Peyer's patch (tissue), 4 donors: Measurements from ENCODE around the gene RARB. TPM values are rescaled to one million over a fixed set of nuclear protein-coding genes. Genes with fewer than 3 reads are reported as not detected.

Experiments used
- DNase-seq, 3 donors: peaks; one replicate each; pipeline ENCODE4 v3.0.0-alpha.2; 2017 to 2019
- H3K27ac ChIP-seq, 4 donors: fragments of 200-600 bp; sonication (generic); one replicate each; pipeline ENCODE4 v1.5.1; 2016 to 2019
- H3K27me3 ChIP-seq, 2 donors: fragments of 200-600 bp; sonication (generic); one replicate each; pipeline ENCODE4 v1.5.1; 2019
- H3K36me3 ChIP-seq, 3 donors: fragments of 200-600 bp; sonication (generic); one replicate each; pipeline ENCODE4 v1.5.1; 2016 to 2019
- H3K4me1 ChIP-seq, 4 donors: fragments of 200-600 bp; sonication (generic); one replicate each; pipeline ENCODE4 v1.5.1; 2016 to 2019
- H3K4me3 ChIP-seq, 4 donors: fragments of 200-600 bp; sonication (generic); 1 replicate in 3 of 4; 2 replicates in 1 of 4; pipeline ENCODE4 v1.5.1; 2016 to 2019; ENCODE audit warnings: mild to moderate bottlenecking in 1 of 4
- H3K9me3 ChIP-seq, 4 donors: fragments of 200-600 bp; sonication (generic); one replicate each; pipeline ENCODE4 v1.5.1; 2016 to 2019; ENCODE audit warnings: mild to moderate bottlenecking in 1 of 4
- POLR2A ChIP-seq, 2 donors: fragments of 450-650 bp; IDR thresholded peaks; one replicate each; pipeline ENCODE4 v1.5.1; 2017; ENCODE audit warnings: antibody characterized with exemption in 2 of 2, mild to moderate bottlenecking in 2 of 2, moderate library complexity in 2 of 2
- total RNA-seq, 4 donors: library from RNA; depleted of rRNA; stranded (reverse); fragments of >200 nt; gene quantifications; one replicate each; pipeline ENCODE4 v1.1.0, GENCODE V29; 2016
- TF ChIP-seq, protein P1 (sequence below), 6 experiments: fragments of 450-650 bp in 4 of 6; fragments of 200-600 bp in 2 of 6; sonication (generic) in 1 of 6; IDR thresholded peaks; one replicate each; pipeline ENCODE4 v1.5.1; 2017 to 2019; ENCODE audit warnings: antibody characterized with exemption in 6 of 6, mild to moderate bottlenecking in 3 of 6, moderate library complexity in 1 of 6

Gene RARB
- total RNA-seq, 4 donors from 2014 or later: 0.53 to 4.1 (median 2.9) TPM

DNA sequence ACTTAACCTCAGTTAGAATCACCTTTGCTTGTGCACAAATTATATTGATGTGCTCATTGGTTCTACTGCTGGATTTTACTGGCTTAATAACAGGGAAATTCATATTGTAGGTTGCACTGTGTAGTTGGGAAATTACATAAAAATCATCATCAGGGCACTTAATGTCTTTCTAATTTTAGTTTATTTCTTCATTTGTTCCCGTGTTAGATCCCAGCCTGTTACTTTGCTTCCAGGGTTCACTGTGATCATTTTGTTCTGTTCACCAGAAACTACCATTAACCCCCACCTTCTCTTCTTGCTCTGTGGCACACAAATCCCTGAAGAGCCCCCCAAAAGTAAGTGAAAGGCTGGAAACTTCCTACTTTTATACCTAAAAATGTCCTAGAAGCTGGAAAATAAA, 80.4 kb downstream of the RARB start:
- no peaks in the 10 kb centered on the region for H3K4me1 ChIP-seq
- no peaks in the 10 kb centered on the region for H3K36me3 ChIP-seq
- TF ChIP-seq, protein P1, sequence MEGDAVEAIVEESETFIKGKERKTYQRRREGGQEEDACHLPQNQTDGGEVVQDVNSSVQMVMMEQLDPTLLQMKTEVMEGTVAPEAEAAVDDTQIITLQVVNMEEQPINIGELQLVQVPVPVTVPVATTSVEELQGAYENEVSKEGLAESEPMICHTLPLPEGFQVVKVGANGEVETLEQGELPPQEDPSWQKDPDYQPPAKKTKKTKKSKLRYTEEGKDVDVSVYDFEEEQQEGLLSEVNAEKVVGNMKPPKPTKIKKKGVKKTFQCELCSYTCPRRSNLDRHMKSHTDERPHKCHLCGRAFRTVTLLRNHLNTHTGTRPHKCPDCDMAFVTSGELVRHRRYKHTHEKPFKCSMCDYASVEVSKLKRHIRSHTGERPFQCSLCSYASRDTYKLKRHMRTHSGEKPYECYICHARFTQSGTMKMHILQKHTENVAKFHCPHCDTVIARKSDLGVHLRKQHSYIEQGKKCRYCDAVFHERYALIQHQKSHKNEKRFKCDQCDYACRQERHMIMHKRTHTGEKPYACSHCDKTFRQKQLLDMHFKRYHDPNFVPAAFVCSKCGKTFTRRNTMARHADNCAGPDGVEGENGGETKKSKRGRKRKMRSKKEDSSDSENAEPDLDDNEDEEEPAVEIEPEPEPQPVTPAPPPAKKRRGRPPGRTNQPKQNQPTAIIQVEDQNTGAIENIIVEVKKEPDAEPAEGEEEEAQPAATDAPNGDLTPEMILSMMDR (IDR thresholded peaks at IDR 0.05): no peak
- no peak for TF ChIP-seq POLR2A (IDR thresholded peaks at IDR 0.05)
- H3K9me3 ChIP-seq: no peaks in the 10 kb centered on the region
- no peaks in the 10 kb centered on the region for H3K27me3 ChIP-seq
- H3K4me3 ChIP-seq: no peak overlapping the region
- DNase-seq: no peak
- no peak overlapping the region for H3K27ac ChIP-seq

DNA sequence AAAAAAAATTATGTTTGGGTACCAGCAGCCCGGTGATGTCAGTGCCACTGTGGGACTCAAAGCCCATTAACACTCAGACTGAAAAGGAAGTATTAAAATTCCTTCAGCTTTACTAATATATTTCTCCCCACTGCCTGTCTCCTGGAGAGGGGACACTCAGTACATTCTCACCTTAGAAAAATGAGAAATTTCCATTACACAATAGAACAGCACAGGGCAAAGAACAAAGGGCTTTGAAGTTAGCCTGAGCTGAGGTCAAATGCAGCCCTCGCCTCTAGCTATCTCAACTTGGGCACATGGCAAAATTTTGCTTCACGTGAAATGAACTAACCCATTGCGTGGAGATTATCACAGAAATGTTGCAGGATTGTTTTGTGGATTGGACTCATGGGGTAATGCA, 80.8 kb downstream of the RARB start:
- no peak for TF ChIP-seq POLR2A (IDR thresholded peaks at IDR 0.05)
- TF ChIP-seq, protein P1 (IDR thresholded peaks at IDR 0.05): no peak
- no peak overlapping the region for H3K27ac ChIP-seq

GRCh38 chr3:25510797-25511196, 82.7 kb downstream of the RARB start:
- no peak for DNase-seq
- no peaks in the 10 kb centered on the region for H3K4me1 ChIP-seq
- TF ChIP-seq, protein P1 (IDR thresholded peaks at IDR 0.05): no peak
- no peak for TF ChIP-seq POLR2A (IDR thresholded peaks at IDR 0.05)
- H3K27me3 ChIP-seq: no peaks in the 10 kb centered on the region
- H3K9me3 ChIP-seq: no peaks in the 10 kb centered on the region
- H3K36me3 ChIP-seq: no peaks in the 10 kb centered on the region
- no peak overlapping the region for H3K4me3 ChIP-seq
- H3K27ac ChIP-seq: no peak overlapping the region

More for the DNA sequence above, 80.8 kb downstream of the RARB start:
- Histone ChIP-seq H3K36me3 (no peaks in the 10 kb centered on the region), H3K4me3 (no peak overlapping the region), H3K9me3 (no peaks in the 10 kb centered on the region), H3K27me3 (no peaks in the 10 kb centered on the region), H3K4me1 (no peaks in the 10 kb centered on the region)
- no peak for DNase-seq

DNA sequence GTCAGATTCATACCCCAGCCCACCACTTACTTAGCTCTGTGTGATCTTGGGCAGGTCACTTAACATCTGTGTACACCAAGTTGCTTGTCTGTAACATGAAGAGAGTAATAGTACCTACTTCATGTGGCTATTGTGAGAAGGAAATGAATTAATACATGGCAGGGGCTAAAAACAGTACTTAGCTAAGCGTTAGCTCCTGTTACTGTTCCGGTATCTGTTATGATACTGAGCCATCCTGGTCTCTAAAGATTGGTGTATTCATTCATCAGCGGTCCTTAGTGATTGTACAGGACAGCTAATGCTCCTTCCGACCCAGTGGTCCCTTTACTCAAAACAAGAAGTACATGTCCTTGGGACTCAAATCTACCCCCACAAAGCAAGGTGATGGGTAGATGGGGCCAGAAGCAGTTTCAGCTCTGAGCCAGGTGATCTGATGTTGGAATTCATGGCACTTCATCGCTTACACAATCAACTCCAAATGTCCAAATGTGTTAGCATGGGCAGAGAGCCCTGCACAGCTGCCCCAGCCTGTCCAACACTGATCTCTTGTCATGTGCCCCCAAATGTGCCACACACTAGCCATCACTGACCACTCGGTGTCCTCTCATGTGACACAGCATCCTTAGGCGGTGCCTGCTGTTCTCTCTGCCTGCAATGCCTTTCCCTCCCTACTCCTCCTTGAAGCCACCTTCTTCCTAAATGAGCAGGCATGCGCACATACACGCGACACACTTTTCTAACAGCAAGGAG, 84.1 kb downstream of the RARB start:
- Histone ChIP-seq H3K36me3 (no peaks in the 10 kb centered on the region), H3K9me3 (no peaks in the 10 kb centered on the region), H3K27ac (no peak overlapping the region), H3K4me1 (no peaks in the 10 kb centered on the region), H3K4me3 (no peak overlapping the region), H3K27me3 (no peaks in the 10 kb centered on the region)
- DNase-seq: no peak
- TF ChIP-seq, protein P1 (IDR thresholded peaks at IDR 0.05): no peak
- TF ChIP-seq POLR2A (IDR thresholded peaks at IDR 0.05): no peak

GRCh38 chr3:25513642-25514266, 85.7 kb downstream of the RARB start:
- H3K4me3 ChIP-seq: no peak overlapping the region
- H3K27ac ChIP-seq: no peak overlapping the region
- H3K27me3 ChIP-seq: no peaks in the 10 kb centered on the region
- no peak for DNase-seq
- TF ChIP-seq POLR2A (IDR thresholded peaks at IDR 0.05): no peak
- TF ChIP-seq, protein P1 (IDR thresholded peaks at IDR 0.05): no peak
- H3K4me1 ChIP-seq: no peaks in the 10 kb centered on the region
- no peaks in the 10 kb centered on the region for H3K36me3 ChIP-seq
- no peaks in the 10 kb centered on the region for H3K9me3 ChIP-seq
